ENCODE measurements around the gene BPGM. TPM values are rescaled to one million over a fixed set of nuclear protein-coding genes. Genes with fewer than 3 reads are reported as not detected.

The BPGM gene
- total and polyA plus RNA-seq, 9 of the 15 experiments (the other 6 are each of a cell fraction or from before 2014, with no cell fraction given): 14.1 to 46.1 (median 21.2) TPM

DNA sequence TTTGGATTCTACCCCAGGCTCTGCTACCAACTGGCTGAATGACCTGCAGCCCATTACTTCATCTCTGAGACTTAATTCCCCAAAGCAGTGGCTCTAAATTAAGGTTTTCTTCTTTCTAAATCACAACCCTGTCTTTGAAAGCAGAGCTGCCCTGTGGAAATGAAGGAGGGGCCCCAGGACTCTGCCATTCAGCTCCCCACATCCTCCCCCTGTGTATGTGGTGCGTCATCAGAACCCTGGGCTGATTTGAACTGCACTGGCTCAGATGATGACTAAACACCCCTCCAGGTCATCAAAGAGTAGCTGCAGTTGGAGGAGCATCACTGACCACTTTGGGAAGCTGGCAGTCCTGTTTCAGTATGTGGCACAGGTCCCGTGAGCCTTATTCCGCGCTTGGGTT is 46.6 kb downstream of the BPGM start:
- Histone ChIP-seq H3K4me3 (no peak overlapping the region), H3K9ac (ENCODE audit: insufficient read depth in 1 of 2, low read depth in 2 of 2, low read length in 2 of 2) (no peak overlapping the region), H3K9me3 (replicated peaks; ENCODE audit: control insufficient read depth, insufficient read depth, low read depth, low read length) (no peaks in the 10 kb centered on the region), H3K79me2 (ENCODE audit: control insufficient read depth, insufficient read depth, low read length) (no peaks in the 10 kb centered on the region), H4K20me1 (replicated peaks; ENCODE audit: control insufficient read depth, insufficient read depth, low read length) (no peaks in the 10 kb centered on the region; the same call in 1 of the 2 replicates), H2AFZ (ENCODE audit: low read depth, low read length) (no peak overlapping the region), H3K27ac (ENCODE audit: extremely low read depth, low read depth, low read length) (no peak overlapping the region), H3K4me2 (ENCODE audit: insufficient read depth, low read length) (no peak overlapping the region), H3K9me1 (ENCODE audit: control insufficient read depth, insufficient read depth, low read length) (no peaks in the 10 kb centered on the region), H3K4me1 (replicated peaks in 1 of 2; ENCODE audit: control insufficient read depth in 2 of 2, insufficient read depth in 2 of 2, low read length in 2 of 2) (no peaks in the 10 kb centered on the region), H3K27me3 (ENCODE audit: control insufficient read depth in 2 of 2, insufficient read depth in 2 of 2, low read length in 2 of 2) (peaks cover 42 to 52% of the 10 kb centered on the region in 2 experiments), H3K36me3 (ENCODE audit: control insufficient read depth, insufficient read depth, low read length) (no peaks in the 10 kb centered on the region)
- no TSS peak for BruUV-seq (replicated peaks)
- FAIRE-seq (no peak), DNase-seq (ENCODE audit: extremely low read depth in 1 of 4, low spot score in 3 of 4) (no peak), ATAC-seq (no peak)
- intact Hi-C loops (cut with micrococcal nuclease) (no loop called here), in situ Hi-C loops (cut with MboI) (no loop called here)
- 2% methylated on average over 4 of the region's 4 CpGs for WGBS (ENCODE audit: insufficient coverage, low coverage, missing lambda C conversion rate)
- ChIA-PET POLR2A (interaction anchor here (1.4 kb wide), 1 partner anchor 47 kb away, joined by 3 read pairs; the partner anchor contains the start of gene BPGM), CTCF (ENCODE audit: low intra/inter-chr PET ratio) (no interaction called here)
- peak; percentile 39; the same call in 1 of the 2 replicates for TF ChIP-seq ATF3 (IDR thresholded peaks at IDR 0.05)
- no peak for TF ChIP-seq ATF3 (CRISPR knock-in tag; conservative IDR thresholded peaks at IDR 0.05)
- 0 out of 2 replicates have a peak, but pooled peaks have one; percentile 31 for TF ChIP-seq FOSL1 (tag; conservative IDR thresholded peaks at IDR 0.05)
- TF ChIP-seq CREM (IDR thresholded peaks at IDR 0.05; ENCODE audit: low read depth): 0 out of 2 replicates have a peak, but pooled peaks have one; percentile 21
- TF ChIP-seq TAL1 (IDR thresholded peaks at IDR 0.05): no peak

DNA sequence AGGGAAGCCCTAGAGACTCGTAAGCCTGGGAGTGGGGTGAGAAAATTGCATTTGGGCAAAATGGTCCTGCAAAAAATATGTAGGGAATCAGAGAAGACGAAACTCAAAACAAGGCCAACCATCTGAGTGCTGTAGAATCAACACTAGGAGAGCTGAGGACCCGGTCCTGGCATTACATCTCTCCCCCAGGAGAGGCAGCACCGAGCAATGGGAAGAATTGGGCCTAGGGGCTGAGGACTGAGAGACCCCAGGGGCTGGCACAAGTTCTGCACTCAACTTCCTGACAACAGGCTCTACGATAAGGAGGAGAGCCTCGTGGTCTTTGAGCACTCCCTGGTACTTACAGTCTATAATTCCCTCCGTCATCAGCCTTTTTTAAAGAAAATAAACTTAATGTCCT is 47.6 kb downstream of the BPGM start:
- no TSS peak for BruUV-seq (replicated peaks)
- in situ Hi-C loops (cut with MboI): no loop called here
- no peak for FAIRE-seq
- TF ChIP-seq ZBTB7A (IDR thresholded peaks at IDR 0.05; ENCODE audit: borderline replicate concordance, control insufficient read depth, low read depth, low read length) (peak; percentile 99), NR3C1 (CRISPR knock-in tag; IDR thresholded peaks at IDR 0.05) (no peak), MYBL2 (IDR thresholded peaks at IDR 0.05; ENCODE audit: low read depth) (no peak), MYBL2 (CRISPR knock-in tag; IDR thresholded peaks at IDR 0.05; ENCODE audit: borderline replicate concordance) (no peak), ETV1 (tag; conservative IDR thresholded peaks at IDR 0.05; ENCODE audit: low read depth) (no peak), HMG20A (CRISPR knock-in tag; conservative IDR thresholded peaks at IDR 0.05) (no peak), ZNF561 (CRISPR knock-in tag; conservative IDR thresholded peaks at IDR 0.05) (no peak), CBX2 (IDR thresholded peaks at IDR 0.05; ENCODE audit: insufficient read depth, low read length, poor library complexity, severe bottlenecking) (no peak), IRF1 (CRISPR knock-in tag; IDR thresholded peaks at IDR 0.05; ENCODE audit: borderline replicate concordance) (no peak)

More for the DNA sequence above, 47.6 kb downstream of the BPGM start:
- H3K9me1 ChIP-seq (ENCODE audit: control insufficient read depth, insufficient read depth, low read length): no peaks in the 10 kb centered on the region
- no peak overlapping the region for H3K27ac ChIP-seq (ENCODE audit: extremely low read depth, low read depth, low read length)
- no peak overlapping the region for H3K4me2 ChIP-seq (ENCODE audit: insufficient read depth, low read length)
- H3K27me3 ChIP-seq (ENCODE audit: control insufficient read depth in 2 of 2, insufficient read depth in 2 of 2, low read length in 2 of 2): peaks cover 38 to 48% of the 10 kb centered on the region in 2 experiments
- no peaks in the 10 kb centered on the region for H3K4me1 ChIP-seq (replicated peaks in 1 of 2; ENCODE audit: control insufficient read depth in 2 of 2, insufficient read depth in 2 of 2, low read length in 2 of 2)
- no peak overlapping the region for H2AFZ ChIP-seq (ENCODE audit: low read depth, low read length)
- ATAC-seq (peak; percentile 75), DNase-seq (ENCODE audit: extremely low read depth in 1 of 4, low spot score in 3 of 4) (peak; percentile 30 to 65 (median 59))
- intact Hi-C loops (cut with micrococcal nuclease): no loop called here
- CTCF ChIA-PET (ENCODE audit: low intra/inter-chr PET ratio): no interaction called here
- H4K20me1 ChIP-seq (replicated peaks; ENCODE audit: control insufficient read depth, insufficient read depth, low read length): no peaks in the 10 kb centered on the region; the same call in 1 of the 2 replicates
- H3K79me2 ChIP-seq (ENCODE audit: control insufficient read depth, insufficient read depth, low read length): no peaks in the 10 kb centered on the region
- POLR2A ChIA-PET: interaction anchor here (0.6 kb wide), 2 partner anchors 87 to 1140 kb away, joined by 3 to 4 read pairs; no protein-coding TSS in a partner anchor
- WGBS (ENCODE audit: insufficient coverage, low coverage, missing lambda C conversion rate): 7% methylated on average over 7 of the region's 7 CpGs
- H3K9ac ChIP-seq (ENCODE audit: insufficient read depth in 1 of 2, low read depth in 2 of 2, low read length in 2 of 2): no peak overlapping the region
- H3K36me3 ChIP-seq (ENCODE audit: control insufficient read depth, insufficient read depth, low read length): no peaks in the 10 kb centered on the region
- H3K4me3 ChIP-seq: no peak overlapping the region
- no peaks in the 10 kb centered on the region for H3K9me3 ChIP-seq (replicated peaks; ENCODE audit: control insufficient read depth, insufficient read depth, low read depth, low read length)

Measured in K562 (cell line).